Hematopoietic multipotent progenitor cell (in vitro differentiated cells): ENCODE data around the gene TNFRSF19. TPM values are rescaled to one million over a fixed set of nuclear protein-coding genes. Genes with fewer than 3 reads are reported as not detected.
"Not testable (repeated sequence)": the region's sequence is repeated elsewhere in the genome, so short reads cannot be mapped to it uniquely, and the experiment has no call there.

Experiments
- DNase-seq, 3 donors: peaks; one replicate each; pipeline ENCODE4 v3.0.0-alpha.2; 2011 to 2015; ENCODE audit warnings: low read depth in 2 of 3, low spot score in 2 of 3
- total RNA-seq: library from RNA; depleted of rRNA; stranded (reverse); fragments of >200 nt; gene quantifications from one replicate; pipeline ENCODE4 v1.2.3, GENCODE V29; 2012

Gene TNFRSF19
- total RNA-seq, 1 donor = 1.1 TPM

DNA sequence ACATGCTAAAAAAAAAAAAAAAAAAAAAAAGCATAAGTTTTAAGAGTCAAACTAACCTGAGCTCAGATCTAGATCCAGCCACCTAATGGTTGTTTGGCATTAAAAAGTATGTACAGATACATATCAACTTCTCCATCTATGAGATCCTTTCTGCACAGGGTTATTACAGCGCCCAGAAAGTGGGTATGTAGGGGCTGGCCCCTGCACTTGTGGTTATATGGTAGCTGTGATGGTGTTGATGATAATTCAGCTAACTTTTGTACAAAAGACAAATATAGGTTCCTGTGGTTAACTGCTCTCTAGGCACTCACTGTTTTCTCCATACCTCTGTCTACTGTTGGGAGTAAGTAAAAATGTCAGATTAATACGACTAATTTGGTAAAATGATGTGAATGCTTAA is 81.7 kb downstream of the TNFRSF19 start:
- no peak for DNase-seq

DNA sequence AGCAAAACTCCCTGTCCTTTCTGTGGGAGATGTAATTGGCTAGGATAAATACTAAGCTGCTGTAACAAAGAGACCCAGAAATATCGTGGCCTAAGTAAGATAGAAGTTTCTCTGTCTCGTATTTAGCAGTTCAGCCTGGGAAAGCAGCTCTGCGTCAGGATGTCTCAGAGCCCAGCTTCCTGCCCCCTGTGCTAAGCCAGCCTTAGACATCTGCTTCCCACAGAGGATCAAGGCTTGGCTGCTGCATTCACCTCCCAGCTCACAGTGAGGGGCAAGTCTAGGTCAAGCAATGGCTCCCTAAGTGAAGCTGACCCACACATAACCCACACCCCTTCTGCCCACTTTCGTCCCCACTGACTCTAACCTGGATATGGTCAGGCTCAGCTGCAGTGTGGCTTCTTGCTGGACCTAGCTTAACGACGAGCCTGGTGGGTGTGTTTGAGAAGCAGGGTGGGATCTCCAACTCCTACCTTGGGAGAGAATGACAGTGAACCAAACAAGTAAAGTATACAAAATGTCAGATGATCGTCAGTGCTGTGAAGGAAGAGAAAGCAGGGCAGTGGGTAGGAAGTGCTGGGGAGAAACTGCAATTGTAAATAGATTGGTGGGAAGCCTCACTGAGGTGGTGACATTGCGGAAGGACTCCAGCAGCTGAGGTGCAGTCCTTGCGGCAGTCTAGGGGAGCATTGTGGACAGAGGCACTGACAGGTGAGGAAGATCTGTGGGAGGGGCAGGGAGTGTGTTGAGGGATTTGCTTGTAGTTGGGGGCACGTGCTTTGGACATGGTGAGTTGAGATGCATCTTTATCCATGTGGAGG is 82.9 kb downstream of the TNFRSF19 start:
- no peak for DNase-seq

DNA sequence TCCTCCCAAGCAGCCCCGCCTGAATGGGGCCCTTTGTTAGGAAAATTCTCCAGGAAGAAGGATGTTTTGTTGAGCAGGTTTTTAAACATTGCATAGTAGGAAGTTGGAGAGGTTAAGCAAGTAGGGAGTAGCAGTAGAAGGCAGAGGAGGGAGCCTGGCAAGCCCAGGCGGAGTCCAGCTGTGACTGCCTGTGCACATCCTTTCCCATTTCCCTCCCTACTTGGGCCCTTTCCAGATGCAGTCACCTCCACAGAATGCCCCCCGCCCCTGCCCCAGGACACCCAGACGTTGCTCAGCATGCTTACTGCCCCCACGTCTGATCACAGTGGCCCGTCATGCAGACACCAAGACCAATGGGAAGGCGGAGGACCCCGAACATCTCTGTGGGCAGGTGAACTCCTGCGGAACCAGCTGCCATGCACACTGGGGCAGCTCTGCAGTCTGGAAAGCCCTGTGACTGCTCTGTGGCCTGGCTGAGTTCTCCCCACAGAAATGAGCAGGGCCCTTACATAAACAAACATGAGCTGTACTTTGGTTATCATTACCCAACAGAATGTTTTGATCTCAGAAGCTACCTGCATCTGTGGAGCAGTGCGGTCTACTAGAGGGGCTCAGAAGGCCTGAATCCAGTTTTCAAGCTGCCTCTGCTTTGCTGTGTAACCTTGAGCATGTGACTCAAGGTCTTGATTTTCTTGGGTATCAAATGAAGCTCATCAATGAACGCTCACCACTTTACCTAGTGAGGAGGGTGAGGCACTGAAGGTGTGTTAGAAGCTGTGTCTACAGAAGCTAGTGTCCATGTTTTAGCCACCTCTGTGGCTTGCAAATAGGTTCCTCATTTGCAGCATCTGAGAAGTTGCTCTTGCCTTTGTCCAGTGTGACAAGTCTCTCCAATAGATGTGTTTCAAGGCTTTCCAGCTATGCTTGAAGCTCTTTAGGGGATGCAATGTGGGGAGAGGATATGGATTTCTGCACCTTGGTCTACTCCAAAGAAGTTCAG is 84.2 kb downstream of the TNFRSF19 start:
- no peak for DNase-seq

DNA sequence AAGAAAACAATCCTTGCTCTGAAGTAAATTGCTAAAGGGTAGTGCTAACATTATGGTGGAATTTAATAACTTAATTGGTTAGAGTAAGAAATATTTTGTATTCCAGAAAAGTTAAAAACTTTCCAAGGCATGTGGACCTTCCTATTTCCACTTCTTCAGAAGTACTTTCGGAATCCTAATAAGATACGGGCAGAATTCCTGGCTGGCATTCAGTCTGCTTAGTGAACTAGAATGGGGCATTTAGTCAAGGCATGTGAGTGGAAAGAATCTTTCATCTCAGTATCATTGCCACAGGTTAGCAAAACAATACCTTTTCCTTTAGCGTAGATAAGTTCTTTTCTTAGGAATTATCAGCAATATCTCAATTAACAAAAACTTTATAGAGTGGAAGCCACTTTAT is 85.1 kb downstream of the TNFRSF19 start:
- DNase-seq = no peak

DNA sequence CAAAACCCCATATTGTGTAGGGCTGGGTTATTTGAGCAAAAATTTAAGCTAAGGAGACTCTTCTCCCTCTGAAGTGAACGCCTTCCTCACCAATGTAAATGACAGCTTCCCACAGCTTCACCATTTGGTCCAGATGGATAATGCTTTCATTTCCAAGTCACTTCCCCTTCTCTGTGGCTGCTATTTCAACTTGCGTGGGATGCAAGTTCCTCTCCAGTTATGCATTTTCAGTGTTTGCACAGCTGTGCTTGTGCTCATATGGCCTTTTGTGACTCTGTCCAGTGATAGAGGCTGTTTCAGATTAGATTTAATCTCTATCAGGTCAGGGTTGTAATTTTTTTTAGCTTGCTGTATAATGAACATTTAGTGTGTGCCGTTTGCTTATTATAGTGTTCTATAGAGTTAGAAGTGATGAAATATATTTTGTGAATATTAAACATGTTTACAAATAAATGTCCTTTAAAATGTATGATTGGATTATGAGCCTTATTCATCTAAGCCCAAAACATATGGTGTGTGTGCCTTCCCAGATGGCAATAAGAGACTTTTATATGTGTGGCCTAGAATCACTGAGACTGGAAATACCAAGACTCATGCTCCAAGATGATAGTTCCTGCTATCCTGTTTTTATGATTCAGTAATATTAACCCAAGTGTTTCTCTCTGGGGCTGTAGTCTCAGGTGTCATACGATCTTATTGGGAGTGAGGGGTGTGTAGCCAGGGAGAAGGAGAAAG is 86.6 kb downstream of the TNFRSF19 start:
- peak in 2 of 3 donors; percentile 15 to 58 for DNase-seq

DNA sequence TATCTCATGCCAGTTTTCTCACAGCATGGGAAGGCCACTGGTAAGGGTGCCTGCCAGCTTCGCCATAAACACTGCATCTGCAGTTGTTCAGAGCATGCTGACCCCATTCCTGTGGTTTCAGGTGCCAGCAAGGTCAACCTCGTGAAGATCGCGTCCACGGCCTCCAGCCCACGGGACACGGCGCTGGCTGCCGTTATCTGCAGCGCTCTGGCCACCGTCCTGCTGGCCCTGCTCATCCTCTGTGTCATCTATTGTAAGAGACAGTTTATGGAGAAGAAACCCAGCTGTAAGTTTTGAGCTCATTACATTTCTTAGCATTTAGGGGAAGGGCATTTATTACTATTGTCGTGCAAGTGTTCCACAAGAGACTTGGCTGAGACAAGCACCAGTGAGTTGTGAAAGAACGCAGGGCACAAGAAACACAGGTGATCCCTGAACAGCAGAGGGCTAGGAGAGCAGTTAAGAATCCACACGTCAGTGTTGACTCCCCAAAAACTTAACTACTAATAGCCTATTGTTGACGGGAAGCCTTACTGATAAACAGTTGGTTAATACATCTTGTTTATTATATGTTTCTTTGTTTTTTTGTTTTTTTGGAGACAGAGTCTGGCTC is 88.8 kb downstream of the TNFRSF19 start:
- no peak for DNase-seq

DNA sequence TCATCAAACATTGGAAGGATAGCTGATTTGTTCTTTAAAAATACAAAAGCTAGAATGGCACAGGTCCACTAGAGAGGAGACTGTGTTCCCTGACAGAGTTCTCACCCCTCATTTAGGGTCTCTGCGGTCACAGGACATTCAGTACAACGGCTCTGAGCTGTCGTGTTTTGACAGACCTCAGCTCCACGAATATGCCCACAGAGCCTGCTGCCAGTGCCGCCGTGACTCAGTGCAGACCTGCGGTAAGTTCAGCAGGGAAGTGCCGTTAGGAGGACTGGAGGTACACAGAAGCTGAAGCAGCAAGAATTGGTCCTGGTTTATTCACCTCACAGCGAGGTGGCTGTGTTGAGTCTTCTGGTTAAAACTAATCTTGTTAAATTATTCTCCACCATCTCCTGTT is 90.0 kb downstream of the TNFRSF19 start:
- no peak for DNase-seq

DNA sequence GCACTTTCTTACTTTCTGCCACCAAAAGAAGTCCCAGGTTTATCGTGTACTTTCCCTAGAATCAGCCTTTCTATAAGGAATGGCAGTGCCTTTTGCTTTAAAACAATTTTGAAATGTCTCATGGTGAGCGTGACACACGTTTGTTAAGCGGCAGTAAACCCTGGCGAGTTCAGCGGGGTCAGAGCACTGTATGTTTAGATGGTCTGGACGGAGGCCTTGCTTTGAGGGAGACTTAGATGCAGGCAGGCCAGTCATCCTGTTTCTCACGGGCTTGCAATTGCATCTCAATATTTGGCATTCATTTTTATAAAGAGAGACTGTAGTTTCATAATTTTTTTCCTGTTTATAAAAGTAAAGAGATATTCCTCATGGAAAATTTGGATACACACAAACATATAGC is 96.4 kb downstream of the TNFRSF19 start:
- DNase-seq = no peak

DNA sequence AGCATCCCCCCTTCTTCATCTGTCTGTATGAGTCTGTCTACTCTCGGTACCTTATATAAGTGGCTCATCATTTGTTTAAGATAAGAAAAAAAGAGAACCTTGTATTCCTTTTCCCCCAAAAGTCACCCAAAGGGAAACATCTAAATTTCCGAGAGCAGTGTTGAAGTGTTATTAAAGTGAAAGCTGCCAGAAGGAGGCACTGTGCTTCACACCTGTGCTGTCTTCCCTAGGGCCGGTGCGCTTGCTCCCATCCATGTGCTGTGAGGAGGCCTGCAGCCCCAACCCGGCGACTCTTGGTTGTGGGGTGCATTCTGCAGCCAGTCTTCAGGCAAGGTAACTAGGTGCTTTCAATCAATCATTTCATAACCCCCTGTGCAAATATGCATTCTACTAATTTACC is 97.5 kb downstream of the TNFRSF19 start:
- no peak for DNase-seq

DNA sequence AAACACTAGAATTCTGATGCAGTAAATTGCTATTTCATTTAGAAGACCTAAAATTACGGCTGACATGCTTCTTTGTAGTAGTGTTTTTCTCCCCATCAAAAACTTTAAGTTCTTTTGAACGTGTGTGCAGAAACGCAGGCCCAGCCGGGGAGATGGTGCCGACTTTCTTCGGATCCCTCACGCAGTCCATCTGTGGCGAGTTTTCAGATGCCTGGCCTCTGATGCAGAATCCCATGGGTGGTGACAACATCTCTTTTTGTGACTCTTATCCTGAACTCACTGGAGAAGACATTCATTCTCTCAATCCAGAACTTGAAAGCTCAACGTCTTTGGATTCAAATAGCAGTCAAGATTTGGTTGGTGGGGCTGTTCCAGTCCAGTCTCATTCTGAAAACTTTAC is 98.3 kb downstream of the TNFRSF19 start:
- no peak for DNase-seq

DNA sequence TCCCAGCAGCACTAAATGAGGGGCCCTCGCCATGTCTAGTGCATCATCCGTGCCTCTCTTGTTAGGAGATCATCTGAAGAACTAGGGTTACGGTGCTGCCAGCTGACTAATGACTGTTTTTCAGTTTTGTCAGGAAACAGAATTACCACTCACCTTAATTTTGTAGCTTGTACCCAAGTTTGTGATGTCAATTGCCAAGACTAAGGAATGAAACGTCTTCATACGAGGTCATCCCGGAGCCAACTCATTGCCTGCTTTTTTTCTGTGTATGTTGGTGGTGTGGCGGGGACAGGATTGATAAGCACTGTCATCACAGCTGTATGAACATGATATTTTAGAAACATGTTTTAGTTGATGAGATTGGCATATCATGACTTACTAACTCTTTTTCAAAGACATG is 100.6 kb downstream of the TNFRSF19 start:
- DNase-seq = no peak

DNA sequence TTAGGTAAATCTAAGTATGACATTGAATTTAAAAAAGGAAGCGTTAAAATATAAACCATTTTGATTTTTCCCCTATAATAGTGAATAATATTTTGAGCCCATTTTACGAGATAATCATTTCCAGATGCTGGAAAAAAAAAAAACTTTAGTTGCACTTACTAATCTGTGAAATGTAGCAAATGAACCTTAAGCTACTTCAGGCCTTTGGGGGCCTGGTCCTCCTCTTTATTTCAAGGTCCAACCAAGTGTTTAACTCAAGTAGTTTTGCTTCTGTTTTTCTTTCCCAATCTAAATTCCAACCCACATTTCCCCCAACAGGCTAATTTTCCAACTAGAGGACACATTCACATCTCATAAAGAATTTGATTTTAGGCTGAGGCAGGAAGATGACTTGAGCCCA is 101.2 kb downstream of the TNFRSF19 start:
- no peak for DNase-seq

DNA sequence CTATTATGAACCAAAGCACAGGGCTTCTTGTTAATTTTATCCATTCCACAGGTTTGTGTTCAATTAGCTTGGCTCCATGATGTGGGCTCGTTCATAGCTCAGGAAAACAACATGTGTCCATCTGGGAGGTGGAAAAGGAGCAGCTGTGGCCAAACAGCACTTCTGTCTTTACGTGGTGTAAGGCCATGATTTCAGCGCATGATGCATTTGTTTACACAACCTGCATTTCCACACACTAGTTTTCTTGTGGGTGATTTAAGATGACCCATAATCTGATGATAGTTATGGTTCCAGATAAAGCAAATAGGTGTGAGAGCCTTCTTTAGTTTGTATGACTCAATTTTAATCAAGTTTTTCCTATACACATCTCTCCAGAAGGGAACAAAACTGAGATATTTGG is 101.7 kb downstream of the TNFRSF19 start:
- DNase-seq = no peak

DNA sequence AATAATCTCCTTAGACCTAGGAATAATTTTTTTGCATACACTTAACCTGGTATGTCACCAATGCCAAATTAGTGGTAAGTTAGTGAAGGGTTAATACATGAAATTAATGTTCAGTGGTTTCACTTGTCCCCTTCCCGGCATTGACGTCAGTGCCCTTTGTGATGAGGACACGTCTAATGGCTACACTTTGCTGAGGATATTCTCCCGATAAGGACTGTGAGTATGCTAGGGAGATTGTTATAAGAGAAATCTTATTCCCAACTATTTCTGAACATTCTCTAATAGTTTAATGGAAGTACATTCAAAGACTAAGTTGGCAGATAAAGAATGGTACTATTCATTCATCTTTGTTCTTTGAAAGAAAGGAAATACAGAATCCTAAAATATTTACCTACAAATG is 102.4 kb downstream of the TNFRSF19 start:
- no peak for DNase-seq

DNA sequence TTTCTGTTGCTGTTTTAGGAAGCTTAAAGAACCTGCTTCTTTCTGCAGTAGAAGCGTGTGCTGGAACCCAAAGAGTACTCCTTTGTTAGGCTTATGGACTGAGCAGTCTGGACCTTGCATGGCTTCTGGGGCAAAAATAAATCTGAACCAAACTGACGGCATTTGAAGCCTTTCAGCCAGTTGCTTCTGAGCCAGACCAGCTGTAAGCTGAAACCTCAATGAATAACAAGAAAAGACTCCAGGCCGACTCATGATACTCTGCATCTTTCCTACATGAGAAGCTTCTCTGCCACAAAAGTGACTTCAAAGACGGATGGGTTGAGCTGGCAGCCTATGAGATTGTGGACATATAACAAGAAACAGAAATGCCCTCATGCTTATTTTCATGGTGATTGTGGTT is 103.1 kb downstream of the TNFRSF19 start:
- no peak for DNase-seq

DNA sequence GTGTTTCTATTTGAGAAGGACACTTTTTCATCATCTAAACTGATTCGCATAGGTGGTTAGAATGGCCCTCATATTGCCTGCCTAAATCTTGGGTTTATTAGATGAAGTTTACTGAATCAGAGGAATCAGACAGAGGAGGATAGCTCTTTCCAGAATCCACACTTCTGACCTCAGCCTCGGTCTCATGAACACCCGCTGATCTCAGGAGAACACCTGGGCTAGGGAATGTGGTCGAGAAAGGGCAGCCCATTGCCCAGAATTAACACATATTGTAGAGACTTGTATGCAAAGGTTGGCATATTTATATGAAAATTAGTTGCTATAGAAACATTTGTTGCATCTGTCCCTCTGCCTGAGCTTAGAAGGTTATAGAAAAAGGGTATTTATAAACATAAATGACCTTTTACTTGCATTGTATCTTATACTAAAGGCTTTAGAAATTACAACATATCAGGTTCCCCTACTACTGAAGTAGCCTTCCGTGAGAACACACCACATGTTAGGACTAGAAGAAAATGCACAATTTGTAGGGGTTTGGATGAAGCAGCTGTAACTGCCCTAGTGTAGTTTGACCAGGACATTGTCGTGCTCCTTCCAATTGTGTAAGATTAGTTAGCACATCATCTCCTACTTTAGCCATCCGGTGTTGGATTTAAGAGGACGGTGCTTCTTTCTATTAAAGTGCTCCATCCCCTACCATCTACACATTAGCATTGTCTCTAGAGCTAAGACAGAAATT is 103.8 kb downstream of the TNFRSF19 start:
- DNase-seq = no peak

DNA sequence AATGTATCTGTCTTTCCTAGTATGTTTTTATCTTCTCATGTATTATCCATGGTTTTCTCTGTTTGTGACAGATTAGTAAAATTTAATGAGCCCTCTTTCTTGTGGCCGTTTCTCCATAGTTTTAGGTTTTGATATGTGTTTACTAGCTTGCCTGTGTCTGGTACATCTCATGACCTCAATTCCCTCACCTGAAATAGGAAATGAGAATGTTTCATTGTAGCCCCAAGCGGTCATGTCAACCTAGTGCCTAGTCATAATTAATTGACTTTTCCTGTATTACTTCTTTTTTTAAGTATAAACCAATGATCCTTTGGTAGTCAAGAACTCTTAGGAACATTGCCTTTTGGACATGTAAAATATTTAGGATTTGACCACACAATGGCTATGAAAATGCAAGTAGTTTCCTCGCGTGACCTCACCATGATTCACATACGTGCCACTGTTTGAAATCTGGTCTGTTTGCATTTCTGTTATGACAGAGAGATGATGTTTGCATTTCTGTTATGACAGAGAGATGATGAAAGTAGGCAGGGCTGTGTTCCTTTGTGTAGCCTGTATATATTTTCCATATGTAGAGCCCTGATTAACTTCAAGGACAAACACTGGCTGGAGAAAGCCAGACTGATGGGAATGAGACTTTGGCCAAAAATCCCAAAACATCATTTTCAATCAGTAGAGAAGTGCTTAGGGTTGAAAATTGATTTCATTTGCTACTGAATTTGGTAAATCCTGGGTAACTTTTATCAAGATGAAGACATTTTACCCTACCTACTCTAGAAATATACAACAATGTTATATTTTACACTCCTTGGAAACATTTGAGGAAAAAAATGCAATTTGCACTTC is 104.8 kb downstream of the TNFRSF19 start:
- DNase-seq = no peak

DNA sequence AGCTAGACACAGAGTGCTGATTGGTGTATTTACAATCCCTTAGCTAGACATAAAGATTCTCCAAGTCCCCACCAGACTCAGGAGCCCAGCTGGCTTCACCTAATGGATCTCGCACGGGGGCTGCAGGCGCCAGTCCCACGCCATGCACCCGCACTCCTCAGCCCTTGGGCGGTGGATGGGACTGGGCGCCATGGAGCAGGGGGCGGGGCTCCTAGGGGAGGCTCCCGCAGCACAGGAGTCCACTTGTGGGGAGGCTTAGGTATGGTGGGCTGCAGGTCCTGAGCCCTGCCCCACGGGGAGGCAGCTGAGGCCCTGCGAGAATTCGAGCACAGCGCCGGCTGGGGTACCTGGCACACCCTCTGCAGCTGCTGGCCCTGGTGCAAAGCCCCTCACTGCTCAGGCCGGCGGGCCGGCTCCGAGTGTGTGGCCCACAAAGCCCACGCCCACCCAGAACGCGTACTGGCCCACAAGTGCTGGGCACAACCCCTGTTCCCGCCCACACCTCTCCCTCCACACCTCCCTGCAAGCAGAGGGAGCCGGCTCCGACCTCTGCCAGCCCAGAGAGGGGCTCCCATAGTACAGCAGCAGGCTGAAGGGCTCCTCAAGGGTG is 107.6 kb downstream of the TNFRSF19 start:
- not testable (repeated sequence) for DNase-seq

DNA sequence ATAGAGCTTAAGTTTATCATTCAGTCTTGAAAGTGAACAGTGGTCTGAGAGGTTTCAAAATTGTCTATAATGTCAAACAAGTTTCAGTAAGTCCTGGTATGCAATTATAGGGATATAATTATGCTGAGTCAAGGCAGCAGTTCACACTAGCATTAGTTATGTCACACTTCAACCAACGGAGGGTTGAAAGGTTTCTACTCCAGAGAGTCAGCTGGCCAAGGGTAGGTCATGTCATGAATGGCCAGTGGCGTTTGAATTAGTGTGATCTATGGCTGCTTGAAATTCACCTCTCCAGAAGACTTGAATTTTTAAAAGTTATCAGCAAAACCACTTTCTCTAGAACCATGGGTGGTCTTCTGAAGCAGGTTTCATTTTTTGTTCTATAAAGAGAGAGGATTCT is 108.6 kb downstream of the TNFRSF19 start:
- DNase-seq = no peak
